PC-3 (cell line): Measurements from ENCODE around the gene SLC1A3. TPM values are rescaled to one million over a fixed set of nuclear protein-coding genes. Genes with fewer than 3 reads are reported as not detected.

Source experiments
- ATAC-seq: fragments of 200-7000 bp; cut with Tn5 transposase; 2 replicates; pipeline ENCODE4 v1.9.1; 2020; ENCODE audit warnings: mild to moderate bottlenecking, moderate library complexity
- BruUV-seq: library from RNA; stranded (reverse); fragments of 400-500 nt; replicated peaks from 2 replicates; lab custom pipeline; 2021; lab: Mats Ljungman, UMichigan
- CTCF ChIA-PET: fragments of 300-600 bp; sonication (Branson Sonifier 250); formaldehyde crosslinking; loops from one replicate; lab custom pipeline; 2022; ENCODE audit warnings: antibody characterized with exemption; lab: Charles Lee
- POLR2A ChIA-PET: fragments of 300-600 bp; sonication (Branson Sonifier 250); formaldehyde crosslinking; loops from one replicate; lab custom pipeline; 2022; ENCODE audit warnings: antibody characterized with exemption; ENCODE audit not compliant: unreplicated experiment; lab: Charles Lee
- DNase-seq: peaks from one replicate; pipeline ENCODE4 v3.0.0-alpha.2; 2015
- H2AFZ ChIP-seq: fragments of 300-600 bp; sonication (generic); 2 replicates; pipeline ENCODE4 v1.6.0; 2016; ENCODE audit warnings: antibody characterized with exemption, low read length
- H3F3A ChIP-seq: fragments of 300-600 bp; sonication (generic); one replicate; pipeline ENCODE4 v1.6.0; 2017; ENCODE audit warnings: antibody characterized with exemption, low read length, control low read depth, mild to moderate bottlenecking; ENCODE audit not compliant: unreplicated experiment
- H3K27ac ChIP-seq: fragments of 300-600 bp; sonication (generic); 2 replicates; pipeline ENCODE4 v1.5.1; 2016; ENCODE audit warnings: mild to moderate bottlenecking, low read length
- H3K27me3 ChIP-seq: fragments of 300-600 bp; sonication (generic); 2 replicates; pipeline ENCODE4 v1.6.1; 2016; ENCODE audit warnings: low read length, mixed read lengths
- H3K36me3 ChIP-seq: fragments of 300-600 bp; sonication (generic); 2 replicates; pipeline ENCODE4 v1.6.1; 2016; ENCODE audit warnings: low read depth, mixed run types, low read length, mixed read lengths
- H3K4me1 ChIP-seq: fragments of 300-600 bp; sonication (generic); 2 replicates; pipeline ENCODE4 v1.5.1; 2016; ENCODE audit warnings: low read length; ENCODE audit not compliant: insufficient read depth
- H3K4me2 ChIP-seq: fragments of 300-600 bp; sonication (generic); 2 replicates; pipeline ENCODE4 v1.6.0; 2016; ENCODE audit warnings: low read length
- H3K4me3 ChIP-seq: fragments of 300-600 bp; sonication (generic); 2 replicates; pipeline ENCODE4 v1.5.1; 2016; ENCODE audit warnings: mild to moderate bottlenecking, low read length, mixed read lengths
- H3K79me2 ChIP-seq: fragments of 300-600 bp; sonication (generic); 2 replicates; pipeline ENCODE4 v1.6.1; 2017; ENCODE audit warnings: low read length, mixed read lengths
- H3K9ac ChIP-seq: fragments of 300-600 bp; sonication (generic); 2 replicates; pipeline ENCODE4 v1.6.0; 2016; ENCODE audit warnings: mild to moderate bottlenecking, low read length
- H3K9me2 ChIP-seq: fragments of 300-600 bp; sonication (generic); replicated peaks from 2 replicates; pipeline ENCODE4 v1.6.1; 2016; ENCODE audit warnings: mixed run types, low read length, mixed read lengths
- H3K9me3 ChIP-seq: fragments of 300-600 bp; sonication (generic); 2 replicates; pipeline ENCODE4 v1.6.1; 2016; ENCODE audit warnings: low read length, mixed read lengths
- H4K20me1 ChIP-seq: fragments of 300-600 bp; sonication (generic); 2 replicates; pipeline ENCODE4 v1.6.1; 2016; ENCODE audit warnings: low read length, mixed read lengths
- CTCF ChIP-seq: fragments of 300-600 bp; sonication (generic); conservative IDR thresholded peaks from 2 replicates; pipeline ENCODE4 v1.5.1; 2017; ENCODE audit warnings: antibody characterized with exemption, low read depth, mild to moderate bottlenecking, low read length
- EZH2 ChIP-seq: fragments of 300-600 bp; sonication (generic); IDR thresholded peaks from one replicate; pipeline ENCODE4 v1.6.1; 2017; ENCODE audit warnings: antibody characterized with exemption, mild to moderate bottlenecking, low read length; ENCODE audit not compliant: unreplicated experiment
- EZH2phosphoT487 ChIP-seq: fragments of 300-600 bp; sonication (generic); IDR thresholded peaks from 2 replicates; pipeline ENCODE4 v1.6.1; 2018; ENCODE audit warnings: mild to moderate bottlenecking, antibody characterized with exemption, low read length, borderline replicate concordance
- intact Hi-C: fragments of 100-400 bp; cut with micrococcal nuclease; formaldehyde crosslinking; loops from 2 replicates; pipeline ENCODE4 v1.9.0; 2023
- total RNA-seq: library from RNA; depleted of rRNA; stranded (reverse); fragments of >200 nt; gene quantifications from 2 replicates; pipeline ENCODE4 v1.2.3, GENCODE V29; 2014

SLC1A3 gene
- total RNA-seq, 1 experiment from 2014 or later, result 24.7 TPM

GRCh38 chr5:36730537-36731216 is 124.3 kb downstream of the SLC1A3 start:
- Histone ChIP-seq H3K27ac (no peak overlapping the region), H3K4me3 (no peak overlapping the region), H3K4me1 (no peaks in the 10 kb centered on the region), H4K20me1 (no peaks in the 10 kb centered on the region), H3K4me2 (no peak overlapping the region), H3K27me3 (no peaks in the 10 kb centered on the region), H3F3A (no peaks in the 10 kb centered on the region), H3K36me3 (no peaks in the 10 kb centered on the region), H3K9ac (no peak overlapping the region), H2AFZ (no peak overlapping the region), H3K9me3 (no peaks in the 10 kb centered on the region), H3K79me2 (no peaks in the 10 kb centered on the region), H3K9me2 (no peaks in the 10 kb centered on the region)
- TF ChIP-seq CTCF (no peak), EZH2 (no peak), EZH2phosphoT487 (no peak)
- BruUV-seq, result no TSS peak
- ChIA-PET POLR2A (interaction anchor here (0.5 kb wide), 1 partner anchor 221 kb away, joined by 3 read pairs; no protein-coding TSS in a partner anchor), CTCF (no interaction called here)
- DNase-seq, result no peak
- ATAC-seq, result no peak
- intact Hi-C loops, result no loop called here

- TF ChIP-seq EZH2 (no peak), CTCF (no peak), EZH2phosphoT487 (no peak)
- no peak for DNase-seq
- H3K4me3 ChIP-seq, result no peak overlapping the region
- H4K20me1 ChIP-seq, result no peaks in the 10 kb centered on the region
- no peak overlapping the region for H2AFZ ChIP-seq
- intact Hi-C loops, result no loop called here
- H3K9ac ChIP-seq, result no peak overlapping the region
- H3K9me3 ChIP-seq, result no peaks in the 10 kb centered on the region
- no peak overlapping the region for H3K27ac ChIP-seq
- ChIA-PET CTCF (interaction anchor here (0.5 to 1.9 kb wide), 2 partner anchors 10 to 137 kb away, joined by 4 to 10 read pairs; no protein-coding TSS in a partner anchor), POLR2A (no interaction called here)
- no peaks in the 10 kb centered on the region for H3K36me3 ChIP-seq
- no peak overlapping the region for H3K4me2 ChIP-seq
- ATAC-seq, result no peak
- no peaks in the 10 kb centered on the region for H3F3A ChIP-seq
- H3K27me3 ChIP-seq, result no peaks in the 10 kb centered on the region
- no peaks in the 10 kb centered on the region for H3K79me2 ChIP-seq
- no TSS peak for BruUV-seq
- no peaks in the 10 kb centered on the region for H3K9me2 ChIP-seq
- no peaks in the 10 kb centered on the region for H3K4me1 ChIP-seq
Measured at GRCh38 chr5:36733183-36733582, 126.8 kb downstream of the SLC1A3 start.

GRCh38 chr5:36734422-36734821 is 128.0 kb downstream of the SLC1A3 start:
- peak; percentile 92 for ATAC-seq
- CTCF ChIA-PET, result interaction anchor here (0.6 to 1.9 kb wide), 4 partner anchors 16 to 271 kb away, joined by 3 to 10 read pairs (median 4); no protein-coding TSS in a partner anchor
- Histone ChIP-seq H3K9ac (no peak overlapping the region), H3K36me3 (no peaks in the 10 kb centered on the region), H3K4me2 (no peak overlapping the region), H4K20me1 (no peaks in the 10 kb centered on the region), H2AFZ (no peak overlapping the region), H3K27me3 (no peaks in the 10 kb centered on the region), H3K27ac (no peak overlapping the region), H3K9me3 (no peaks in the 10 kb centered on the region), H3K4me3 (no peak overlapping the region), H3F3A (no peaks in the 10 kb centered on the region), H3K9me2 (no peaks in the 10 kb centered on the region), H3K4me1 (no peaks in the 10 kb centered on the region), H3K79me2 (no peaks in the 10 kb centered on the region)
- POLR2A ChIA-PET, result no interaction called here
- BruUV-seq, result no TSS peak
- intact Hi-C loops, result loop anchor here (1.0 kb wide), 2 partner anchors 136 to 272 kb away; no protein-coding TSS in a partner anchor
- peak; percentile 62 for TF ChIP-seq CTCF
- no peak for TF ChIP-seq EZH2phosphoT487
- DNase-seq, result peak; percentile 58
